OCI-LY7 (cell line): ENCODE data around the gene C6orf89. TPM values are rescaled to one million over a fixed set of nuclear protein-coding genes. Genes with fewer than 3 reads are reported as not detected.

Experiments
- BruUV-seq: library from RNA; stranded (reverse); fragments of 400-500 nt; replicated peaks from 2 replicates; lab custom pipeline; 2021; lab: Mats Ljungman, UMichigan
- CTCF ChIA-PET: fragments of 300-600 bp; sonication (Branson Sonifier 250); formaldehyde crosslinking; loops from one replicate; lab custom pipeline; 2022; ENCODE audit warnings: antibody characterized with exemption; ENCODE audit not compliant: unreplicated experiment; lab: Charles Lee
- POLR2A ChIA-PET: fragments of 300-600 bp; sonication (Branson Sonifier 250); formaldehyde crosslinking; loops from one replicate; lab custom pipeline; 2022; ENCODE audit warnings: antibody characterized with exemption; lab: Charles Lee
- DNase-seq: peaks from one replicate; pipeline ENCODE4 v3.0.0-alpha.2; 2015; ENCODE audit warnings: low spot score
- H2AFZ ChIP-seq: fragments of 200-600 bp; sonication (generic), shearing (Covaris generic); 2 replicates; pipeline ENCODE4 v1.6.1; 2014; ENCODE audit warnings: mild to moderate bottlenecking, antibody characterized with exemption, low read length, moderate library complexity
- H3K27ac ChIP-seq: fragments of 200-600 bp; sonication (generic); 2 replicates; pipeline ENCODE4 v1.5.1; 2014; ENCODE audit warnings: mixed run types, low read depth, mild to moderate bottlenecking, moderate library complexity, low read length, inconsistent platforms; ENCODE audit not compliant: poor library complexity, severe bottlenecking
- H3K36me3 ChIP-seq: fragments of 200-600 bp; sonication (generic); 2 replicates; pipeline ENCODE4 v1.6.1; 2014; ENCODE audit warnings: mild to moderate bottlenecking, antibody characterized with exemption, low read length, moderate library complexity, mixed read lengths; ENCODE audit not compliant: insufficient read depth
- H3K4me1 ChIP-seq: fragments of 200-600 bp; sonication (generic); 2 replicates; pipeline ENCODE4 v1.5.1; 2014; ENCODE audit warnings: mild to moderate bottlenecking, low read length; ENCODE audit not compliant: insufficient read depth, poor library complexity, severe bottlenecking
- H3K4me2 ChIP-seq: fragments of 200-600 bp; sonication (generic); 2 replicates; pipeline ENCODE4 v1.6.1; 2014; ENCODE audit warnings: mild to moderate bottlenecking, low read length
- H3K4me3 ChIP-seq: fragments of 200-600 bp; sonication (generic); 2 replicates; pipeline ENCODE4 v1.5.1; 2014; ENCODE audit warnings: mild to moderate bottlenecking, low read depth, low read length; ENCODE audit not compliant: poor library complexity, severe bottlenecking
- H3K79me2 ChIP-seq: fragments of 200-600 bp; sonication (generic); 2 replicates; pipeline ENCODE4 v1.6.1; 2016; ENCODE audit warnings: low read depth, mild to moderate bottlenecking, low read length, moderate library complexity, mixed read lengths; ENCODE audit not compliant: insufficient read depth
- H3K9me2 ChIP-seq: fragments of 200-600 bp; sonication (generic); 2 replicates; pipeline ENCODE4 v1.6.1; 2016; ENCODE audit warnings: mild to moderate bottlenecking, low read length, mixed read lengths; ENCODE audit not compliant: insufficient read depth
- H3K9me3 ChIP-seq: fragments of 200-600 bp; sonication (generic); 2 replicates; pipeline ENCODE4 v1.6.1; 2014; ENCODE audit warnings: mild to moderate bottlenecking, mixed run types, low read length, mixed read lengths
- H4K20me1 ChIP-seq: fragments of 200-600 bp; sonication (generic); 2 replicates; pipeline ENCODE4 v1.6.1; 2014; ENCODE audit warnings: mild to moderate bottlenecking, antibody characterized with exemption, low read length, moderate library complexity, mixed read lengths; ENCODE audit not compliant: insufficient read depth
- EZH2phosphoT487 ChIP-seq: fragments of 200-600 bp; sonication (generic); IDR thresholded peaks from 2 replicates; pipeline ENCODE4 v1.6.1; 2018; ENCODE audit warnings: low read depth, borderline replicate concordance, mild to moderate bottlenecking, mixed run types, antibody characterized with exemption, low read length, moderate library complexity, mixed read lengths
- intact Hi-C: fragments of 100-400 bp; cut with micrococcal nuclease; formaldehyde crosslinking; loops from one replicate; pipeline ENCODE4 v1.10.0; 2022; ENCODE audit not compliant: unreplicated experiment
- total RNA-seq, 2 experiments: library from RNA; depleted of rRNA in 1 of 2; stranded (reverse); fragments of >200 nt in 1 of 2; shearing (Covaris generic) in 1 of 2; gene quantifications; 2 replicates each; pipeline ENCODE4 v1.2.3, GENCODE V29; 2014 to 2022
- TF ChIP-seq, protein P1 (sequence below): fragments of 200-600 bp; sonication (generic); conservative IDR thresholded peaks from 2 replicates; pipeline ENCODE4 v1.5.1; 2014; ENCODE audit warnings: mild to moderate bottlenecking, antibody characterized with exemption, low read length, moderate library complexity, mixed read lengths

Gene C6orf89
- total RNA-seq, 2 experiments from 2014 or later = 20.1 to 25.7 TPM

DNA sequence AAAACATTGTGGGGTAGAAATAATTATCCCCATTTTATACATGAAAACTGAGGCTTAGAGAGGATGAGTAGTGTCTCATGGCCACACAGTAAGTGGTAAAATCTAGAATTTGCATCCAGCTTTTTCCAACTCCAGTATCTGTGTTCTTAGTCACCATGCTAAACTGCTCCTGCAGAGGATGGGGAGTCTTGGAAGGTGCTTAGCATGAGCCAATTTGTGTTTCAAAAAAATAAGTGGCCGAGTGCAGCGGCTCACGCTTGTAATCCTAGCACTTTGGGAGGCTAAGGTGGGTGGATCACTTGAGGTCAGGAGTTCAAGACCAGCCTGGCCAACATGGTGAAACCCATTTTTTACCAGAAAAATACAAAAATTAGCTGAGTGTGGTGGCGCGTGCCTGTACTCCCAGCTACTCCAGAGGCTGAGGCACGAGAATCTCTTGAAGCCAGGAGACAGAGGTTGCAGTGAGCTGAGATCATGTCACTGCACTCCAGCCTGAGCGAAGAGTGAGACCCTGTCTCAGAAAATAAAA, 2.4 kb downstream of the C6orf89 start:
- Histone ChIP-seq H2AFZ (no peak overlapping the region), H3K79me2 (peaks cover 21% of the 10 kb centered on the region; the same call in 1 of the 2 replicates), H3K36me3 (no peaks in the 10 kb centered on the region; the same call in 1 of the 2 replicates), H4K20me1 (no peaks in the 10 kb centered on the region), H3K4me1 (peaks cover 24% of the 10 kb centered on the region), H3K4me3 (no peak overlapping the region), H3K4me2 (no peak overlapping the region), H3K9me2 (no peaks in the 10 kb centered on the region), H3K9me3 (no peaks in the 10 kb centered on the region), H3K27ac (no peak overlapping the region)
- no TSS peak for BruUV-seq
- TF ChIP-seq, protein P1, sequence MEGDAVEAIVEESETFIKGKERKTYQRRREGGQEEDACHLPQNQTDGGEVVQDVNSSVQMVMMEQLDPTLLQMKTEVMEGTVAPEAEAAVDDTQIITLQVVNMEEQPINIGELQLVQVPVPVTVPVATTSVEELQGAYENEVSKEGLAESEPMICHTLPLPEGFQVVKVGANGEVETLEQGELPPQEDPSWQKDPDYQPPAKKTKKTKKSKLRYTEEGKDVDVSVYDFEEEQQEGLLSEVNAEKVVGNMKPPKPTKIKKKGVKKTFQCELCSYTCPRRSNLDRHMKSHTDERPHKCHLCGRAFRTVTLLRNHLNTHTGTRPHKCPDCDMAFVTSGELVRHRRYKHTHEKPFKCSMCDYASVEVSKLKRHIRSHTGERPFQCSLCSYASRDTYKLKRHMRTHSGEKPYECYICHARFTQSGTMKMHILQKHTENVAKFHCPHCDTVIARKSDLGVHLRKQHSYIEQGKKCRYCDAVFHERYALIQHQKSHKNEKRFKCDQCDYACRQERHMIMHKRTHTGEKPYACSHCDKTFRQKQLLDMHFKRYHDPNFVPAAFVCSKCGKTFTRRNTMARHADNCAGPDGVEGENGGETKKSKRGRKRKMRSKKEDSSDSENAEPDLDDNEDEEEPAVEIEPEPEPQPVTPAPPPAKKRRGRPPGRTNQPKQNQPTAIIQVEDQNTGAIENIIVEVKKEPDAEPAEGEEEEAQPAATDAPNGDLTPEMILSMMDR = no peak
- no peak for TF ChIP-seq EZH2phosphoT487
- intact Hi-C loops = loop anchor here (5.0 kb wide), 1 partner anchor 214 kb away; no protein-coding TSS in a partner anchor
- DNase-seq = no peak
- POLR2A ChIA-PET = interaction anchor here (0.7 to 1.7 kb wide), 3 partner anchors 9 to 14 kb away, joined by 4 to 8 read pairs (median 5); partner anchors contain the start of gene PPIL1
- CTCF ChIA-PET = interaction anchor here (0.6 kb wide), 1 partner anchor 140 kb away, joined by 3 read pairs; no protein-coding TSS in a partner anchor

DNA sequence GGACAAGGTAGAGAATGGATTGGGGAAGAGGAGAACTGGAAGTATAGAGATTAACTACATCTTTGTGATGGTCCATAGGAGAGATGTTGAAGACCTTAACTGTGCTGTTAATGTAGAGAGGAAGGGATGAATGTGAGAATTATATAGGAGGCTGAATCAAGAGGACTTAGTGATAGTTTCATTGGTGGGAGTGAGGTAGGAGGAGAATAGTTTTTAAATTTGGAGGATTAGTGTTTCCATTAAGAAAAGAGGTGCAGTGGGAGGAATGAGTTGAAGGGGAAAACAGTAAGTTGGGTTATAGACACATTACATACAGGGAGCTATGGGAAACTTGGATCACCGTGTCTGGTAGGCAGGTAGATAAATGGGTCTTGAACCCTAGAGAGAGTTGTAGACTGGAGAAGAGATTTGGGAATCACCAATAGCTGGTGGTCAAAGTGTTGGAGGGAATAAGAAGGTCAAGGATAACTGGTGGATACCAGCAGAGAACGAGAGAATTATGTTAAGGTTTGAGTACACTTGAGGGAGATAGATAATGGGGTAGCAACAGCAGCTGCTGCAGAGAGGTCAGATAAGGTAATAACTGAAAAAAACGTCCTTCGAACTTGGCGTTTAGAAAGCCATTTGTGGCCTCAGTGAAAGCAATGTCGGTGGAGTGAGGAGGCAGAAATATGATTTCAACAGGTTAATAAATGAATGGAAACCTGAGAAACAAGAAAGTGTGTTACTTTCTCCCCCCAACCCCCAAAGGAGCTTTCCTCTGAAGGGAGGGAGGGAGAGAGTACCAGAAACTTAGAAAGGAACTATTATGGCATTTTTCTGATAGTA, 3.1 kb downstream of the C6orf89 start:
- no peak for DNase-seq
- CTCF ChIA-PET = interaction anchor here (0.6 kb wide), 1 partner anchor 140 kb away, joined by 3 read pairs; no protein-coding TSS in a partner anchor

More for the DNA sequence above, 3.1 kb downstream of the C6orf89 start:
- no TSS peak for BruUV-seq
- Histone ChIP-seq H3K9me2 (no peaks in the 10 kb centered on the region), H3K4me2 (no peak overlapping the region), H3K9me3 (no peaks in the 10 kb centered on the region), H3K27ac (no peak overlapping the region), H3K79me2 (peaks cover 21% of the 10 kb centered on the region; the same call in 1 of the 2 replicates), H2AFZ (no peak overlapping the region), H3K36me3 (no peaks in the 10 kb centered on the region; the same call in 1 of the 2 replicates), H4K20me1 (no peaks in the 10 kb centered on the region), H3K4me1 (peaks cover 24% of the 10 kb centered on the region), H3K4me3 (no peak overlapping the region)
- TF ChIP-seq, protein P1 = no peak
- no peak for TF ChIP-seq EZH2phosphoT487
- POLR2A ChIA-PET = interaction anchor here (0.6 to 1.7 kb wide), 7 partner anchors 8 to 67 kb away, joined by 4 to 8 read pairs (median 5); partner anchors contain the start of gene PPIL1
- intact Hi-C loops = loop anchor here (5.0 kb wide), 1 partner anchor 213 kb away; no protein-coding TSS in a partner anchor
